SIG-M5 treated with dmso at 0.1 percent for 504 hours (cell line): ENCODE measurements around the gene SLC51B.
"Not testable (repeated sequence)": the region's sequence is repeated elsewhere in the genome, so short reads cannot be mapped to it uniquely, and the experiment has no call there.

Experiments
- DNase-seq: peaks from one replicate; lab custom pipeline; 2025; ENCODE audit not compliant: unreplicated experiment; lab: John Stamatoyannopoulos, UW

The SLC51B gene

DNA sequence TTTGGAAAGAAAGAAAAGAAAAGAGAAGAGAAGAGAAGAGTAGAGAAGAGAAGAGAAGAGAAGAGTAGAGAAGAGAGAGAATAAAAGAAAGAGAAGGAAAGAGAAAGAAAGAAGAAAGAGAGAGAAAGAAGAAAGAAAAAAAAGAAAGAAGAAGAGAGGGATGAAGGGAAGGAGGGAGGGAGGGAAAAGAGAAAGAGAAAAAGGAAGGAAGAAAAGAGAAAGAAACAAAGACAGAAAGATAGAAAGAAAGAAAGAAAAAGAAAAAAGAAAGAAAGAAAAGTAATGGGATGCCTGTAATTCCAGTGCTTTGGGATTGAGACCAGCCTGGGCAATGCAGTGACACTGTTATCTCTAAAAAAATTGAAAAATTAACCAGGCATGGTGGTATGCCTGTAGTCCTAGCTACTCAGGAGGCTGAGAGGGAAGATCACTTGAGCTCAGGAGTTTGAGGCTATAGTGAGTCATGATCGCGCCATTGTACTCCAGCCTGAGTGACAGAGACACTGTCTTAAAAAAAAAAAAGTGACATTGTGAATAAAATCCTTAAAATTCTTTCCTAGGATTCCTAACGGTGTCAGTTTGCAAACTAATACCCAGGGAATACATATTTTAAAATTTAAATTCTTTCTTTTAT is 20.9 kb downstream of the SLC51B start:
- no peak for DNase-seq

DNA sequence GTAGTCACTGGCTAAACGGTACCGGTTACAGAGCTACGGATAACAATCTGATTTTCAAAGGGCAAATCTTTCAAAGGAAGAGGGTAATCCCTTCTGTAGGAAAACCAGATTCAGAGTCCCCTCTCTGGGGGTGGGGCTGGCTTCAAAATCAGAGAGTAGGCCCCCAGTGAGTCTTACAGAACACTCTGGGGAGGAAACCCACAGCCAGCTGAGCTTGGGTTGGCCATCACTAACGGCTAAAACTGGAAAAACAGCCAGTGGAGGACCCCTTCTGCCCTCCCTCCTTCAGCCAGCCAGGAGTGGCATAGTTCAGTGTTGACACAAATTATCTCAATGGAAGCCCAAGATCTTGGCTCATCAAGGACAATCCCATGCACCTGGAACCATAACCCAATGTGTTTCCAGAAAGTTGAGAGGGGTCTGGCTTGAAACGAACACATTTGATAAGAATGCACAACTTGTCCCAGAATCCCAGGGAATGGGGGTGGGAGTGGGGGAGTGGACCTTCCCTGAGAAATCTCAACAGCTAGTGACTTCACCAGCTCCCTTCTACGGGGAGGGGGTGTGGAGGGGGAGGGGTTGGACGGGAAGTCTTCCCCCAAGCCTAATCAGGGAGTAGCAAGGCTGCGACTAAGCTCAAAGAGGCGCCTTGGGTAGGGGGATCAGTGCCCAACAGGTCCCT is 21.6 kb downstream of the SLC51B start:
- DNase-seq, result no peak

DNA sequence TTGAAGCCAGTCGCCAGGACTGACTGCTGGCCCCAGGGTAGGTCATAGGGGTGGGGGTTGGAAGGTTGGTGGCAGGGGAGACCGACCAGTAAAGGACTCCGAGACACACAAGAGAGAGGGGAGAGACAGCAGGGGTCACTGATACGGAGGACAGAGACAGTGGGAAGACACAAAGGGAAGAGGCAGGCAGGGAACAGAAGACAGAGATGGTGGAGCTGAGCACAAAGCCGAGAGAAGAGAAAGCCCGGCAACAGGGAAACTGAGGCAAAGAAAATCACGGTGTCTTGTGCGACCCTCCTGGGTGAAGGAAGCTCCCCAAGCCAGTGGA is 22.1 kb downstream of the SLC51B start:
- DNase-seq, result no peak

DNA sequence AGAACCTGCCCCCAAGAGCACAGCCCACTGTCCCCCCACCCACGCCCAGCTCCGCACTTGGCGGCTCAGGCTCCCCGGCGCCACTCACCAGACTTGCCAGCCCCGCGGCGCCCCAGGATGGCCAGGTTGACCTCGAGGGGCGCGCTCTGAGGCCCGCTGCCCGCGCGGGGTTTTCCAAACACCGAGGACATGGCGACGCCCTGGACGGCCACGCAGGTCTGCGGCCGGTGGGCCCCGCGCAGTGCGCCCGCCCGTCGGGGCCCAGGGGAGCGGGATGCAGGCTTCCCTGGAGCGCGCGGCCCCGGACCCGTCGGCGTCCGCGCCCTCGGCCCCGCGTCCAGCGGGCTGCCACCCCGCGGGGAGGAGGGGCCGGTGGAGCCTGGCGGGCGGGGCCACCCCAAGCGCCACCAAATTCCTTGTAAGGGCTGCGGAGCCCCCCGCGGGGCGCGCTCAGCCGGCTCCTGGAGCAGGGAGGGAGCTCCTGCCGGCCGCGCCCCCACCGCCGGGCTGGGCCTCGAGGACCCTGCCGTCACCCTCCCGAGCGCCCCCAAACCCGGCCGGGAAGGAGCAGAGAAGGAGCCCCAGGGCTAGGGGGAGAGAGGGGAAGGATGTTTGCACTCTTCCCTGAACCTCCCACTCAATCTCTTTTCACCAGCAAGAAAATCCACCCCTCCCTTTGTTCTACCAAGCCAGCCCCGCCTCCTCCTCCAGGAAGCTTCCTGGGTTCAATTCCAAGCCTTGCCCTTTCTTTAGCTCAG is 22.6 kb downstream of the SLC51B start, which contains the start of gene RASL12:
Gene RASL12 (minus strand): TSS at position 347 of the 758 bp plus-strand sequence. CDS start 156 bp downstream, at position 191.
- DNase-seq, result no peak

DNA sequence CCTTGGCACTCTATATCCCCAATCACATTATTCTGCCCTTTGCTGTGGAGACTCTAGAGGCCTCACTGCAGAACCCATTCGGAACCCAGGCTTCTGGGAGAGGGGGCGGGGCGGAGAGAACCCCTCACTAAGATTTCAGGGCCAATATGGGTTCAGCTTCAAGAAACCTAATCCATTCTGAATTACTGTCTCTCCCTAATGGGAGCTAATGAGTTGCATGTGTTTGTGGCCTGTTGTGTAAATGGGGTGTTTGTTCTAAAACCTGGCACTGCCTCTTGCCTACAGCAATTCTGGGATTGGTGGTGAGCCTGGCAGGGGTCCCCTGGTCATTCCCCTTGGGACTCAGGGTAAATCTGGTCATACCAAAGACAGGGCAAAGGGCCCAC is 23.2 kb downstream of the SLC51B start:
- no peak for DNase-seq

DNA sequence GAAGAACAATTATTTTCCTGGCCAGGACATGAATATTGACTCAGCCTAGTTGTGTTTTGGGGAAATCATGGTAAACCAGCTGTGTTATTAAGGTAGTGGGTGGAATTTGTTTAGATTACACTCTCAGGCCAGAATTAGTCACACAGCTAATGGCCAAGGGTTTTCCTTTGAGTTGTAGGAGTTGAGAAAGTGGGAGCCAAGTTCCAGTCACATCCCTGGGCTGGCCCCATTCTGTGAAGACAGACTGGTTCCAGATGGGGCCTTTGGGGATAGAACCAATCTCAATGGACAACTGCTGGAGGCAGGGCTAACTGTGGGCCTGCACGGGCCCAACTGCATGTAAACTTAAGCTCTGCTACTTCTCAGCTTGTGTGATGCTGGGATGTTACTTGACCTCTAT is 24.0 kb downstream of the SLC51B start:
- no peak for DNase-seq

DNA sequence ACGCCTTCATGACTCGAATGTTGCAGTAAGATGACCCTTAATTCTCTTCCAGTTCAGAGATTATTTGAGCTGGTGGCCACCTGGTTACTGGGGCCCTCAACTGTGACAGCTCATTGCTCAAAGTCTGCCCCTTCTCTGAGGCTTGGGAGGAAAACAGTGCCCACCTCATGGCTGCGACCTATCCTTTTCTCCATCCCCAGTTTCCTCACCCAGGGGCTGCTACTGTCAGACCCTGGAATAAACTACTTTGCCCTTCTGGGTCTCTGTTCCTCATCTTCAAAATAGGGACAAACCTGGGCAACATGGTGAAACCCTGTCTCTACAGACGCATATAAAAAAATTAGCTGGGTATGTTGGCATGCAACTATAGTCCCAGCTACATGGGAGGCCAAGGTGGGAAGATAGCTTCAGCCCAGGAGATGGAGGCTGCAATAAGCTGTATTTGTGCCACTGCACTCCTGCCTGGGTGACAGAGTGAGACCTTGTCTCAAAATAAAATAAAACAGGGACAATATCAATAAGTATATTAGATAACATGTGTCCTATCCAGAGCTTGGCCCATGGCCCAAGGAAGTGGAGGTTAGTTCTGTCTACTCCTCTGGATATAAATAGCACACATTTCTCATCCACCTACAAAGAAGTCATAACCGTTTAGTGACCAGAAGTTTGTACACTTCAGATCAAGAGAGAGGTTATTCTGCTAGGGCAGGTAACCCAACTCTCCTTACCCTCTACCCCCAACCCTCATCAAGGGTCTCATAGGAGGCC is 24.8 kb downstream of the SLC51B start:
- no peak for DNase-seq

DNA sequence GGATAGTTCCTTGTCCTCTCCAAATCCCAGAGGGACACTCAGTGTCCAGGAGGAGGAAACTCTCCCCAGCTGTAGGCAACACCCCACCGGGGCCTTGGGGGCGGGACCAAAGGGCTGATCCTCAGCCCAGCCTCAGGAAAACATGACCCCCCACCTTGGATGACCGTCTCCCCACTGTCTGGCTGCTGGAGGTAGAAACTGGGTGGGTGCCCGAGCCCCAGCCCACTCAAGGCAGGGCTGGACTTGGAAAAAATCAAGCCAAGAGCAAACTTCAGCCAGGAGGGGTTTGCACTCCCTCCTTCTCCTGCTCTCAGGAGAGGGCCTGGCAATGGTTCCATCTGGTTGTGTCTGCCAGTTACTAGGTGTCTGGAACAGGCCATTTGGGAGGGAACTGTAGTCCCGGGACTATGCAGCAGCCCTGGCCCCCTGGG is 26.2 kb downstream of the SLC51B start:
- DNase-seq, result no peak

DNA sequence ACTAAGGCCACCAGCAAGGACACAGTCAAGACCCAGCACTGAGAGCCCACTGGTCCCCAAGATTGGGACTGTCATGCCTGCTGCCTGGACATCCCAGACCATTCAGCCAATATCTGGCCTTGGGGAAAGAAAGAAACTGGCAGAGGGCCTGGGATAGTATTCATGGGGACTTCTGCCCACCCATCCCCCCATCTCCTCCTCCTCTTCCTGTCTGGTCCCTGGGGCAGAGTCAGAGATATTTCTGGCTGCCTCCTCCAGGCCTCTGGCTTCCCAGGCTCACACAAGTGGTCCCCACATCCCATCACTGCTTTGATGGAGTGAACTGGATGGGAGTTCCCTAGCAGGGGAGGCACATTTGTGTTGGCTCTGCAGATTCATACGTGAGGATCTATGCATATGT is 26.8 kb downstream of the SLC51B start:
- DNase-seq, result no peak

DNA sequence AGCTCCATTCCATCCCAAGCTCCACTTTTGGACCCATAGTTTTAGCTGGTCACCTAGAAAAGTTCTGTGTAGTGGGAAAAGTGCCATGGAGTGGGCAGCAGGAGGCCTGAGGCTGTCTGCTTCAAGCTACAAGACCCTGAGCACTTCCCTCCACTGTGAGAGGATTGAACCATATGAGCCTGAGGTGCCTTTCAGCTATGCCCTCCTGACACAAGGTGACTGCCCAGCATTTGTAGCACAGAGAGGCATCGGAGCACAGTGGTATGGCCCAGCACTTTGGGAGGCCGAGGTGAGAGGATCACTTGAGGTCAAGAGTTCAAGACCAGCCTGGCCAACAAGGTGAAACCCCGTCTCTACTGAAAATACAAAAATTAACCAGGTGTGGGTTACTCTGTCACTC is 27.4 kb downstream of the SLC51B start:
- DNase-seq, result no peak

DNA sequence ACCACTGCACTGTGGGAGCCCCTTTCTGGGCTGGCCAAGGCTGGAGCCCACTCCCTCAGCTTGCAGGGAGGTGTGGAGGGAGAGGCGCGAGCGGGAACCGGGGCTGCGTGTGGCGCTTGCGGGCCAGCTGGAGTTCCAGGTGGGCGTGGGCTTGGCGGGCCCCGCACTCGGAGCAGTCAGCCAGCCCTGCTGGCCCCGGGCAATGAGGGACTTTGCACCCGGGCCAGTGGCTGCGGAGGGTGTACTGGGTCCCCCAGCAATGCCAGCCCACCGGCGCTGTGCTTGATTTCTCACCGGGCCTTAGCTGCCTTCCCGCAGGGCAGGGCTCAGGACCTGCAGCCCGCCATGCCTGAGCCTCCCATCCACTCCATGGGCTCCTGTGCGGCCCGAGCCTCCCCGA is 29.8 kb downstream of the SLC51B start:
- not testable (repeated sequence) for DNase-seq

DNA sequence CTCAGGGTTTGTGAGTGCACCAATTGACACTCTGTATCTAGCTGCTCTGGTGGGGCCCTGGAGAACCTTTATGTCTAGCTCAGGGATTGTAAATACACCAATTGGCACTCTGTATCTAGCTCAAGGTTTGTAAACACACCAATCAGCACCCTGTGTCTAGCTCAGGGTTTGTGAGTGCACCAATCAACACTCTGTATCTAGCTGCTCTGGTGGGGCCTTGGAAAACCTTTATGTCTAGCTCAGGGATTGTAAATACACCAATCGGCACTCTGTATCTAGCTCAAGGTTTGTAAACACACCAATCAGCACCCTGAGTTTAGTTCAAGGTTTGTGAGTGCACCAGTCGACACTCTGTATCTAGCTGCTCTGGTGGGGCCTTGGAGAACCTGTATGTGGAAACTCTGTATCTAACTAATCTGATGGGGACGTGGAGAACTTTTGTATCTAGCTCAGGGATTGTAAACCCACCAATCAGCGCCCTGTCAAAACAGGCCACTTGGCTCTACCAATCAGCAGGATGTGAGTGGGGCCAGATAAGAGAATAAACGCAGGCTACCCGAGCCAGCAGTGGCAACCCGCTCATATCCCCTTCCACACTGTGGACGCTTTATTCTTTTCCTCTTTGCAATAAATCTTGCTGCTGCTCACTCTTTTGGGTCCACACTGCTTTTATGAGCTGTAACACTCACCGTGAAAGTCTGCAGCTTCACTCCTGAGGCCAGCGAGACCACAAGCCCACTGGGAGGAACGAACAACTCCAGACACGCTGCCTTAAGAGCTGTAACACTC is 30.6 kb downstream of the SLC51B start:
- not testable (repeated sequence) for DNase-seq

DNA sequence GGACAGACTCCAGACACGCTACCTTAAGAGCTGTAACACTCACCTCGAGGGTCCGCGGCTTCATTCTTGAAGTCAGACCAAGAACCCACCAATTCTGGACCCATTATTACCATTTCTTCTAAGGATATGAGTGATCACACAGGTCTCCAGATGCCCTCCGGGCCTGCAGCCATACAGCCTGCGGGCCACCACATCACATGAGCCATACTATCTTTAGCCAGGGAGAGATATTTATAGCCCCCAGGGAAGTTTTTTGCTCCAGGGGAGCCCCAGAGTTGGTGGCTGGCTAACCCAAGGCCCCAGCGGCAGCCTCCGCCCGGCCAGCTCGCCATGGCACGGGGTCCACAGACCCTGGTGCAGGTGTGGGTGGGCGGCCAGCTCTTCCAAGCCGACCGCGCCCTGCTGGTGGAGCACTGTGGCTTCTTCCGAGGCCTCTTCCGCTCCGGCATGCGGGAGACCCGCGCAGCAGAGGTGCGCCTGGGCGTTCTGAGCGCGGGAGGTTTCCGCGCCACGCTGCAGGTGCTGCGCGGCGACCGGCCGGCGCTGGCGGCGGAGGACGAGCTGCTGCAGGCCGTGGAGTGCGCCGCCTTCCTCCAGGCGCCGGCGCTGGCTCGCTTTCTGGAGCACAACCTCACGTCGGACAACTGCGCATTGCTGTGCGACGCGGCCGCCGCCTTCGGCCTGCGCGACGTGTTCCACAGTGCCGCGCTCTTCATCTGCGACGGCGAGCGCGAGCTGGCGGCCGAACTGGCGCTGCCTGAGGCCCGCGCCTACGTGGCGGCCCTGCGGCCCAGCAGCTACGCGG is 31.5 kb downstream of the SLC51B start, which contains the start of gene KBTBD13:
Gene KBTBD13 (plus strand): TSS at position 261 of the 805 bp plus-strand sequence. CDS start 70 bp downstream, at position 331.
- DNase-seq, result no peak

DNA sequence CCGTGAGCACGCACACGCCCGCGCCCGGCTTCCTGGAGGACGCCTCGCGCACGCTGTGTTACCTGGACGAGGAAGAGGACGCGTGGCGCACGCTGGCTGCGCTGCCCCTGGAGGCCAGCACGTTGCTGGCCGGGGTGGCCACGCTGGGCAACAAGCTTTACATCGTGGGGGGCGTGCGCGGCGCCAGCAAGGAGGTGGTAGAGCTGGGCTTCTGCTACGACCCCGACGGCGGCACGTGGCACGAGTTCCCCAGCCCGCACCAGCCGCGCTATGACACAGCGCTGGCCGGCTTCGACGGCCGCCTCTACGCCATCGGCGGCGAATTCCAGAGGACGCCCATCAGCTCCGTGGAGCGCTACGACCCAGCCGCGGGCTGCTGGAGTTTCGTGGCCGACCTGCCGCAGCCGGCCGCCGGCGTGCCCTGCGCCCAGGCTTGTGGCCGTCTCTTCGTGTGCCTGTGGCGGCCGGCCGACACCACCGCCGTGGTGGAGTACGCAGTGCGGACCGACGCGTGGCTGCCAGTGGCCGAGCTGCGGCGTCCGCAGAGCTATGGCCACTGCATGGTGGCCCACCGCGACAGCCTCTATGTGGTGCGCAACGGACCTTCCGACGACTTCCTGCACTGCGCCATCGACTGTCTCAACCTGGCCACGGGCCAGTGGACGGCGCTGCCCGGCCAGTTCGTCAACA is 32.2 kb downstream of the SLC51B start:
- DNase-seq, result no peak

DNA sequence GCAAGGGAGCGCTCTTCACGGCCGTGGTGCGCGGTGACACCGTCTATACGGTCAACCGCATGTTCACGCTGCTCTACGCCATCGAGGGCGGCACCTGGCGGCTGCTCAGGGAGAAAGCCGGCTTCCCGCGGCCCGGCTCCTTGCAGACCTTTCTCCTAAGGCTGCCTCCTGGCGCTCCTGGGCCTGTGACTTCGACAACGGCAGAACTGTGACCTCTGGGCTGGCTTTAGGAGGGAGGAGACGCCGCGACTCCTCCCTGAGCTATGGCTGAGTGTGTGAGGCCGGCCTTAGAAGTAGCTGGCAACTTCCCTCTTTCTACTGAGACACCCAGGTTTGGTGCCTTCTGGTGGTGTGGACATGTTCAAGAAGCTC is 32.8 kb downstream of the SLC51B start:
- DNase-seq, result no peak

DNA sequence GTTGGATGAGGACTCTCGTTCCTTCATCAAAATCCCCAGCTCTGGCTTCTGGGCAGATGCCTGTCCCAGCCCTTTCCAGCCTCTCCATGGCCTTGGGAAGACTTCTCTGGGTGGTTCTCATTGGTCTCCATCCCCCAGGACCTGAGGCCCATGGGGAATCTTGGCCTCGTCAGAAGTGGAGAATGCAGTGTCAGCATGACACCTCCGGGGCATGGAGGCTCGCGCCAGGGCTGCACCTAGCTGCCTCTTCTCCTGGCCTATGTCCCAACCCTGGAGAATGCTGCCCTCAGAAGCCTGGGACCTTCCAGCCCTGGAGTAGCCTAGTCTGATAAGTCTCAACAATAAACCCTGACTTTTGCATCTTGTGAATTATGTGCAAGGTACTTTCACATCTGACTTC is 34.4 kb downstream of the SLC51B start:
- no peak for DNase-seq

DNA sequence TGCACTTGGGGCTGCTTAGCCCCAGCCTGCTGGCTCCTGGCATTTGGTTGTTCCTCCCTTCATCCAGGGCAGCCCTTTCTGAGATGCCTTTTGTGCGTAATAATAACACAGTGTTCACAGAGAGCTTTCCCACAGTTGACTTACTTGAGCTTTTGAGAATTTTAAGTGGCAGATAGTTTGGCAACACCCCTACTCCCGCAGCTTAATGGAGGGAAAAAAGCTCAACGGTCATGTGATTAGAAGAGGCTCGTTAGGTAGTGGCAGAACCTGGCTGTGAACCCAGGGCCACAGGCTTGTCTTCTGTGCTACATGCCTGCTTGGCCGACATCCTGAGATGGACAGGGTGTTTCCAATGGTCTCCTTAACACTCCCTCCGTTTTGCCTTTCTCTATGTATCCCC is 36.1 kb downstream of the SLC51B start:
- no peak for DNase-seq

DNA sequence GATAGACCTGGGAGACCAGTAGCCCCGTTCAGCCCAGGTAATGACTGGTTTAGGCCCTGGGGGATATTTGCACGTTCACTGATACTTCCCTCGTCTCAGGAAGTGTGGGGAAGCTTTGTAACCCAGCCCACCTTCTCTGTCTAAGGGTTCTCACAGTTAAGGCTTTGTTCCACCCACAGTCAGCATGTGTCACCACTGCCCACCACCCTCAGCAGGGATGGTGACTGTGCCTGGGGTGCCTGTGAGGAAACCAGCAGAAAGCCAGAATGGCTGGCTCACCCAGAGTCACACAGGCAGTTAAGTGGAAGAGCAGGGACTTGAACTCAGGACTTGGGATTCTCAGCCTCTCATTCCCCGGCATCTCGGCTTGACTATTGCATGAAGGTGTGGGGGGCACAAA is 36.6 kb downstream of the SLC51B start:
- DNase-seq, result no peak

DNA sequence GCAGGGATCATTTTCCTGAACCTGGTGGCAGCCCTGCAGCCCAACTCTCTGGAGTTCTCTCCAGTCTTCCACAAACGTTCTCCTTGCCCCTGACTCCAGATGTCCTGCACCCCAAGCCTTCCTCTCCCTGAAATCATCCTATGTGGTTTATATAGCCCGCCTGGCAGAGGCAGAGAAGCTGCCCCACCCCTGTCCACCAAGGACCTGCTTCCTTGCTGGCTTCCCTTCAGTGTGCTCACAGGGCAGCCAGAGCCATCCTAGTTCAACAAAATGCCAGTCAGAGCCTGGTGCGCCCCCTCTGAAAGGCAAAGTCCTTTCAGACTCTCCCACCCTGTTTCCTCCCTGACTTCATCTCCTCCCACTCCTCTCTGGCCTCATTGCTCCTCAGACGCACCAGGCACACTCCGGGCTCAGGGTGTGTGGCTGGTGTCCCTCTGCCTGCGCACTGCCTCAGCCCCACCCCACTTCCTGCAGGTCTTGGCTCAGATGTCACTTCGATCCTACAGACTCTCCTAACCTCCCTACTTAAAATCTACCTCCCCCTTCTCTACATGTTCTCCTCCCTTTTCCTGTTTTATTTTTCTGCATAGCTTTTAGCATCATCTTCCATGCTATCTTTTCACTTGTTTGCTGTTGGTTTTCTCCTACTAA is 37.2 kb downstream of the SLC51B start:
- DNase-seq, result no peak
